GM12878 (cell line): Measurements from ENCODE around the gene QSOX2. TPM values are rescaled to one million over a fixed set of nuclear protein-coding genes. Genes with fewer than 3 reads are reported as not detected.

Source experiments
- ATAC-seq: fragments of 200-7000 bp; cut with Tn5 transposase; 3 replicates; pipeline ENCODE4 v1.9.1; 2020; ENCODE audit warnings: mild to moderate bottlenecking, moderate library complexity
- BruUV-seq: library from RNA; stranded (reverse); fragments of 400-500 nt; replicated peaks from 2 replicates; lab custom pipeline; 2021; lab: Mats Ljungman, UMichigan
- CTCF ChIA-PET: fragments of 300-600 bp; sonication (Branson Sonifier 250); formaldehyde crosslinking; extraction: SDS; loops from one replicate; lab custom pipeline; 2021; ENCODE audit warnings: inconsistent platforms; lab: Yijun Ruan, JAX
- POLR2A ChIA-PET: fragments of 350-600 bp; formaldehyde crosslinking; extraction: SDS; loops from one replicate; lab custom pipeline; 2021; ENCODE audit warnings: inconsistent platforms; lab: Charles Lee
- RAD21 ChIA-PET: fragments of 300-600 bp; sonication (Branson Sonifier 250); formaldehyde crosslinking; loops from one replicate; lab custom pipeline; 2023; ENCODE audit warnings: antibody characterized with exemption; ENCODE audit not compliant: unreplicated experiment; lab: Charles Lee
- SMC1A ChIA-PET: fragments of 300-600 bp; sonication (Branson Sonifier 250); formaldehyde crosslinking; loops from one replicate; lab custom pipeline; 2023; ENCODE audit not compliant: unreplicated experiment, uncharacterized antibody; lab: Charles Lee
- DNase-seq: peaks from one replicate; pipeline ENCODE4 v3.0.0-alpha.2; 2011; ENCODE audit warnings: low read depth, low spot score
- FAIRE-seq: peaks from 3 replicates; lab custom pipeline; 2011; peaks lifted over from hg19 to GRCh38; lab: Jason Lieb, UNC
- H2AFZ ChIP-seq: 2 replicates; pipeline ENCODE4 v1.6.0; 2011; ENCODE audit warnings: low read depth, low read length, control low read depth; ENCODE audit not compliant: control insufficient read depth
- H3K27ac ChIP-seq: 2 replicates; pipeline ENCODE4 v1.5.1; 2011; ENCODE audit warnings: control low read depth; ENCODE audit not compliant: control insufficient read depth, insufficient read depth
- H3K27me3 ChIP-seq, 2 experiments: replicated peaks in 1 of 2; 2 replicates each; pipeline versions ENCODE4 v1.6.0 to v1.6.1; 2011; ENCODE audit warnings: low read length in 1 of 2; ENCODE audit not compliant: control insufficient read depth in 2 of 2, insufficient read depth in 2 of 2
- H3K36me3 ChIP-seq, 2 experiments: 2 replicates each; pipeline ENCODE4 v1.5.1; 2011; ENCODE audit warnings: low read length in 1 of 2; ENCODE audit not compliant: control insufficient read depth in 2 of 2, insufficient read depth in 2 of 2
- H3K4me1 ChIP-seq: 2 replicates; pipeline ENCODE4 v1.6.1; 2011; ENCODE audit warnings: mild to moderate bottlenecking, low read length, moderate library complexity, mixed read lengths; ENCODE audit not compliant: control insufficient read depth, insufficient read depth
- H3K4me2 ChIP-seq: 2 replicates; pipeline ENCODE4 v1.6.0; 2011; ENCODE audit warnings: control low read depth; ENCODE audit not compliant: control insufficient read depth, insufficient read depth
- H3K4me3 ChIP-seq: fragments of 200-600 bp; sonication (generic); 2 replicates; pipeline ENCODE4 v1.5.1; 2016
- H3K79me2 ChIP-seq: 2 replicates; pipeline ENCODE4 v1.6.0; 2011; ENCODE audit warnings: low read length; ENCODE audit not compliant: control insufficient read depth, insufficient read depth
- H3K9ac ChIP-seq: 2 replicates; pipeline ENCODE4 v1.8.0; 2011; ENCODE audit warnings: low read length, control low read depth, mixed read lengths; ENCODE audit not compliant: control insufficient read depth, insufficient read depth
- H3K9me3 ChIP-seq: replicated peaks from 3 replicates; pipeline ENCODE4 v1.5.1; 2011; ENCODE audit warnings: mild to moderate bottlenecking, low read length; ENCODE audit not compliant: control insufficient read depth, insufficient read depth
- H4K20me1 ChIP-seq: 2 replicates; pipeline ENCODE4 v1.6.0; 2011; ENCODE audit not compliant: control insufficient read depth, insufficient read depth
- CHD4 ChIP-seq: fragments of 200-600 bp; sonication (generic); IDR thresholded peaks from 2 replicates; pipeline ENCODE4 v1.6.1; 2016; ENCODE audit warnings: mild to moderate bottlenecking
- EZH2 ChIP-seq: IDR thresholded peaks from 2 replicates; pipeline ENCODE4 v1.6.1; 2012; ENCODE audit warnings: low read depth, mild to moderate bottlenecking, control low read depth, inconsistent platforms, low read length, borderline replicate concordance; ENCODE audit not compliant: control insufficient read depth
- GABPA ChIP-seq: IDR thresholded peaks from 2 replicates; pipeline ENCODE4 v1.6.1; 2014; ENCODE audit warnings: antibody characterized with exemption, low read depth, mild to moderate bottlenecking, inconsistent platforms
- MTA3 ChIP-seq: IDR thresholded peaks from 2 replicates; pipeline ENCODE4 v1.6.1; 2012; ENCODE audit warnings: low read length, inconsistent platforms, borderline replicate concordance
- PBX3 ChIP-seq: IDR thresholded peaks from 2 replicates; pipeline ENCODE4 v1.6.1; 2011; ENCODE audit warnings: mild to moderate bottlenecking, low read depth, low read length, moderate library complexity; ENCODE audit not compliant: insufficient replicate concordance
- RCOR1 ChIP-seq: conservative IDR thresholded peaks from 2 replicates; pipeline ENCODE4 v1.6.1; 2012; ENCODE audit warnings: low read depth, low read length, improper control_type of control experiment
- SPI1 ChIP-seq: IDR thresholded peaks from 2 replicates; pipeline ENCODE4 v1.6.1; 2011; ENCODE audit warnings: low read depth, mild to moderate bottlenecking, low read length, moderate library complexity, borderline replicate concordance; ENCODE audit not compliant: insufficient read depth
- SREBF1 ChIP-seq: IDR thresholded peaks from 2 replicates; pipeline ENCODE4 v1.6.1; 2012; ENCODE audit warnings: mild to moderate bottlenecking, low read length
- WRNIP1 ChIP-seq: IDR thresholded peaks from 2 replicates; pipeline ENCODE4 v1.6.1; 2011; ENCODE audit warnings: low read depth, low read length, improper control_type of control experiment, borderline replicate concordance
- ZNF687 ChIP-seq: fragments of 450-650 bp; IDR thresholded peaks from 2 replicates; pipeline ENCODE4 v1.6.1; 2017; ENCODE audit warnings: mild to moderate bottlenecking, moderate library complexity
- WGBS: methylation state at CpG from one replicate; pipeline ENCODE4 v1.1.6; 2016; ENCODE audit warnings: low lambda C conversion rate; ENCODE audit not compliant: insufficient replicate concordance, insufficient coverage; ENCODE audit errors: missing lambda C conversion rate; 5-methylcytosine and 5-hydroxymethylcytosine counted together
- in situ Hi-C: fragments of 300-500 bp; cut with MboI; formaldehyde crosslinking; loops from 9 replicates; pipeline ENCODE4 v1.14.3; 2018; ENCODE audit warnings: mixed read lengths
- intact Hi-C: fragments of 100-400 bp; cut with micrococcal nuclease; formaldehyde crosslinking; loops from one replicate; pipeline ENCODE4 v1.14.2; 2022; ENCODE audit not compliant: unreplicated experiment
- polyA plus RNA-seq, 11 experiments: library from polyadenylated mRNA; depleted of rRNA in 4 of 11; unstranded in 6 of 11; stranded (reverse) in 5 of 11; fragments of >200 nt; fragmentation: Nextera tagmentation in 4 of 11; fragmentation: Illumina TruSeq in 1 of 11; extraction: Ambion mirVana in 4 of 11; extraction: Trizol in 1 of 11; gene quantifications; 1 replicate in 1 of 11; 2 replicates in 10 of 11; pipeline versions ENCODE4 v1.2.1 to v1.2.3, GENCODE V29; 2011 to 2016; ENCODE audit warnings: inconsistent platforms in 2 of 11, missing spikeins in 2 of 11, low read depth in 1 of 11
- total RNA-seq, 4 experiments: library from RNA; depleted of rRNA in 3 of 4; stranded (reverse); fragments of >200 nt in 3 of 4; fragmentation: Illumina TruSeq in 1 of 4; extraction: Trizol in 1 of 4; gene quantifications; 2 replicates each; pipeline versions ENCODE4 v1.2.1 to v1.2.3, GENCODE V29; 2013 to 2021

Gene QSOX2
- total and polyA plus RNA-seq, 10 of the 15 experiments (the other 5 are each of a cell fraction or from before 2014, with no cell fraction given): 0.34 to 16.1 (median 8.2) TPM

GRCh38 chr9:136179101-136179616 lies 66.5 kb downstream of the QSOX2 start:
- no peaks in the 10 kb centered on the region for H3K4me1 ChIP-seq
- no peak for ATAC-seq
- H3K4me3 ChIP-seq: no peak overlapping the region
- POLR2A ChIA-PET: no interaction called here
- no peaks in the 10 kb centered on the region for H3K9me3 ChIP-seq
- H3K27me3 ChIP-seq: no peaks in the 10 kb centered on the region; a peak in 1 of 4 replicates
- in situ Hi-C loops (no loop called here), intact Hi-C loops (no loop called here)
- RAD21 ChIA-PET: no interaction called here
- TF ChIP-seq PBX3 (no peak), ZNF687 (no peak), GABPA (no peak), CHD4 (no peak), SPI1 (no peak), MTA3 (no peak), WRNIP1 (no peak), EZH2 (no peak), SREBF1 (no peak), RCOR1 (no peak)
- TF ChIP-seq, all 136 proteins: peak for 0
- FAIRE-seq (no peak), DNase-seq (no peak)
- 21% methylated on average over 11 of the region's 12 CpGs for WGBS
- no peak overlapping the region for H3K27ac ChIP-seq
- H3K9ac ChIP-seq: no peak overlapping the region
- no peaks in the 10 kb centered on the region for H3K79me2 ChIP-seq
- H2AFZ ChIP-seq: no peak overlapping the region
- ChIA-PET SMC1A (no interaction called here), CTCF (interaction anchor here (0.8 kb wide), 1 partner anchor 46 kb away, joined by 3 read pairs; no protein-coding TSS in a partner anchor)
- H3K4me2 ChIP-seq: no peak overlapping the region
- no TSS peak for BruUV-seq
- H3K36me3 ChIP-seq: no peaks in the 10 kb centered on the region
- H4K20me1 ChIP-seq: no peaks in the 10 kb centered on the region
